Measurements from ENCODE around the gene NRG2. TPM values are rescaled to one million over a fixed set of nuclear protein-coding genes. Genes with fewer than 3 reads are reported as not detected.

The NRG2 gene
- total and polyA plus RNA-seq, 5 donors, result 1.1 to 3.6 (median 1.8) TPM

GRCh38 chr5:139969318-139969717, 73.8 kb downstream of the NRG2 start:
- H3K27ac ChIP-seq (ENCODE audit: low read length), result no peak overlapping the region
- H3K9me3 ChIP-seq (ENCODE audit: control insufficient read depth, low read length), result no peaks in the 10 kb centered on the region
- no peaks in the 10 kb centered on the region for H3K27me3 ChIP-seq (ENCODE audit: control insufficient read depth, insufficient read depth)
- WGBS, result 80% methylated on average over 2 of the region's 2 CpGs
- ATAC-seq, result no peak
- no peak overlapping the region for H3K4me3 ChIP-seq (ENCODE audit: low read length)
- DNase-seq, result no peak
- H3K4me1 ChIP-seq (ENCODE audit: control insufficient read depth, insufficient read depth, low read length), result peaks cover 3% of the 10 kb centered on the region
- intact Hi-C loops (cut with DNase I), result loop anchor here in 3 of 4 donors (2.0 to 5.0 kb wide), 3 partner anchors 107 to 183 kb away; no protein-coding TSS in a partner anchor

DNA sequence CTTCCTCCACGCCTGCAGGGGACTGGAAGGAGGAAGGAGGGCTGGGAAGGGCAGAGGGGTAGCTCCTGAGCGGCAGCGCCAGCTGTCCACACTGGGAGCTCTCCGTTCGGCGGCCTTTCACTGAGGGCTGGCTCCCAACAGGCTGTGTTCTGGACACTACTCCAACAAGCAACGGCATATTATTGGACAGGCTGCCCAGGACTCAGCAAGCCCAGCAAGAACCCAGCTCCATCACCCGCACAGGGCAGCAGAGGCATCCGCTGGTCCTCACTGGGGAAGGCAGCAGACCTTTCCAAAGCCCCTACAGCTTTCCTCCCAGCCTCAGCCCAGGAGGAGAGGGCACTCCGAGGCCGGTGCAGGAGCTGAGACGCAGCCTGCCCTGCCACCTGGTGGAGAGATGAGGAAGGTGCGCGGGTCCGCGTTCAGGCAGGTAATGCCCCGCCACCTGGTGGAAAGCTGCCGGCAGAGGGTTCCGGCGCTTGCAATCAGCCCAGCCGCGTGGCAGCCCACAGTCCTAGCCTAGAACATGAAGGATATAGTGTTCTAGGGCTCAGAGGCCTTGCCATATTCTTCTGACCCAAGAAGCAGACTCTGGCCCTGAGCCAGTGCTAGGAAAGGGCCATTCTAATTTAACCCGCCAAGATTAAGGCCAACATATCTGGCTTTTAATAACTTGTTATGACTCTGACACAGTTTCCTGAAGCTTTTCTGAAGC, 74.4 kb downstream of the NRG2 start:
- no peak overlapping the region for H3K27ac ChIP-seq (ENCODE audit: low read length)
- peaks cover 3% of the 10 kb centered on the region for H3K4me1 ChIP-seq (ENCODE audit: control insufficient read depth, insufficient read depth, low read length)
- DNase-seq, result peak; percentile 82 to 95 (median 94)
- WGBS, result 23% methylated on average over 23 of the region's 23 CpGs
- no peaks in the 10 kb centered on the region for H3K27me3 ChIP-seq (ENCODE audit: control insufficient read depth, insufficient read depth)
- intact Hi-C loops (cut with DNase I), result loop anchor here in 3 of 4 donors (2.0 to 5.0 kb wide), 3 partner anchors 106 to 182 kb away; no protein-coding TSS in a partner anchor
- ATAC-seq, result peak; percentile 94 to 95
- H3K9me3 ChIP-seq (ENCODE audit: control insufficient read depth, low read length), result no peaks in the 10 kb centered on the region
- no peak overlapping the region for H3K4me3 ChIP-seq (ENCODE audit: low read length)

- H3K27me3 ChIP-seq (ENCODE audit: control insufficient read depth, insufficient read depth), result no peaks in the 10 kb centered on the region
- 96% methylated on average over 8 of the region's 8 CpGs for WGBS
Observed at GRCh38 chr5:139967353-139967752, 75.7 kb downstream of the NRG2 start.

DNA sequence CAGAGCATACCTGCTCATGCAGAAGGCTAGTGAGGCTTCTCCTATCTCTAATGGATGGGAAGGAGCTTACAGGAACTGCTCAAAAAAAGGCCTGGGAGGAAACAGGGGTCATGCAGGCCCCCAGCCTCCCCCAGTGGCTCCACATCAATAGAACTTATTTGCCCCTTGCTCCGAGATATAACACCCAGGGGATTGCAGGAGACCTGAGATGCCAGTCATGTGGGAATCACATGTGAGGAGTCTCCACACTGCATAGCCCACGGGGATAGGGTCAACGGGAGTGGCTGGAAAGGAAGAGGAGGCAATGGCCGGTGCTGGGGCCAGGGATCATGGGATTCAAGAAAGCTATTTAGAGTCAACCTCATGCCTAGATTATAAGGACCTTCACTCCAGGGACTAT, 76.2 kb downstream of the NRG2 start:
- Histone ChIP-seq H3K4me3 (ENCODE audit: low read length) (no peak overlapping the region), H3K27ac (ENCODE audit: low read length) (no peak overlapping the region), H3K27me3 (ENCODE audit: control insufficient read depth, insufficient read depth) (no peaks in the 10 kb centered on the region), H3K4me1 (ENCODE audit: control insufficient read depth, insufficient read depth, low read length) (peaks cover 3% of the 10 kb centered on the region), H3K9me3 (ENCODE audit: control insufficient read depth, low read length) (no peaks in the 10 kb centered on the region)
- ATAC-seq, result no peak
- 86% methylated on average over 4 of the region's 4 CpGs for WGBS
- DNase-seq, result no peak
- intact Hi-C loops (cut with DNase I), result loop anchor here in 1 of 4 donors (5.0 kb wide), 1 partner anchor 105 kb away; no protein-coding TSS in a partner anchor

More at GRCh38 chr5:139967353-139967752, 75.7 kb downstream of the NRG2 start:
- Histone ChIP-seq H3K4me3 (ENCODE audit: low read length) (no peak overlapping the region), H3K27ac (ENCODE audit: low read length) (no peak overlapping the region), H3K4me1 (ENCODE audit: control insufficient read depth, insufficient read depth, low read length) (peaks cover 3% of the 10 kb centered on the region), H3K9me3 (ENCODE audit: control insufficient read depth, low read length) (no peaks in the 10 kb centered on the region)
- intact Hi-C loops (cut with DNase I), result loop anchor here in 1 of 4 donors (5.0 kb wide), 1 partner anchor 105 kb away; no protein-coding TSS in a partner anchor
- DNase-seq (no peak), ATAC-seq (no peak)

DNA sequence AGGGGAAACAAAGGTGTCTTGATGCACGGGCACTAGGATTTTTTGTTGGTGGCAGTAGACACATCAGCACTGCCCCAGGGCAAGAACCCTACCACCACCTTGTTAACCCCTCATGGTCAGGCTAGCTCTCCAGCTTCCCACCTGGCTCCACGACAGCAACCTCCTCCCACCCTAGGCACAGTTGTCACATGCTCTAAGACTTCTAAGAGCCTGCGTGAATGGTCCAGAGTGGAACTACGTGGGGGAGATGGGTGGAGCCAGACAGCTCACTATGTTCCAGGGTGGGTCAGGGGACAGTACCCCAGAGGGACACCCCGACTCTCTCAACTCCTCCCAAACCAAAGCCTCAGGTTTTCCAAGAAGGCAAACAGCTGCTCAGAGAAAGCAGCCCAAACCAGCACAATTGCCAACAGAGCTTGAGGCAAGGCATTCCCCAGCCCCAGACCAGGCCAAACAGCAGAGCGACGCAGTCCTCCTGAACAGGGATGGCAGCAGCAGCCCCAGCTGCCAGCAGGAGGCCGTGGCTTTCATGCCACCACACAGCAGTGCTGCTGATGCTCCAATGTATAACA, 78.0 kb downstream of the NRG2 start:
- Histone ChIP-seq H3K27ac (ENCODE audit: low read length) (no peak overlapping the region), H3K9me3 (ENCODE audit: control insufficient read depth, low read length) (no peaks in the 10 kb centered on the region), H3K4me1 (ENCODE audit: control insufficient read depth, insufficient read depth, low read length) (peaks cover 3% of the 10 kb centered on the region), H3K27me3 (ENCODE audit: control insufficient read depth, insufficient read depth) (no peaks in the 10 kb centered on the region), H3K4me3 (ENCODE audit: low read length) (no peak overlapping the region)
- ATAC-seq (no peak), DNase-seq (peak in 1 of 3 donors; percentile 38)
- intact Hi-C loops (cut with DNase I), result loop anchor here in 2 of 4 donors (2.0 to 5.0 kb wide), 2 partner anchors 103 to 178 kb away; no protein-coding TSS in a partner anchor
- WGBS, result 80% methylated on average over 8 of the region's 8 CpGs

DNA sequence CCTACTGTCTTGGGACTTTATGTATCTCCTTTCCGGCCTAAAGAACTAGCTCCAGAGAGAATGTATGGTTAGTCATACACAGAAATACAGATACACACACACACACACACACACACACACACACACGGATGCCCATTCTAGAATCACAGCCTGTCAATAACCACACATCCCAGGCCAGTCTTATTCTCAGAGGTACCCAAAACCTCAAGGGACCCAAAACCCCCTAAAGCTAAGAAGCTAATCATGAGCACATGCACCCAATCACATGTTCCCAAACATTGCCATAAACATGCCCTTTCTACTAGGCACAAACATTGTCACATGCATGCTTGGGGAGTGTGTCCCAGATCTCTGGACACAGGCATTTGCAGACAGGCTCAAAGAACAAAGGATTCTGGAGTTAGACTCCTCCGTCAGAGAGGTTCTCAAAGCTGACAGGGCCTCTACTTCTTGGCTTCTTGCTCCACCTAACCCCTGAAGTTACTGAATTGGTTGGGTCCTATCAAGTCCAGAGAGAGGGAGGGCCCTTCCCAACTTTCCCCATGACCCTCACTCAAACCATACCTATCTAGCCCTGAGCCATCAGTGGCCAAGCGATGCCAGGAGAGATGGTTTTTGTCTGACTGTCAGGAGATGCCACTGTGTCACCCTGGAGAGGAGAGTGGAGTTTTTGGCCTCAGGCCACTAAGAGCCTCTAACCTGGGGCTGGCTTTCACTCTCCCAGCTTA, 78.7 kb downstream of the NRG2 start:
- DNase-seq (no peak), ATAC-seq (no peak)
- WGBS, result 85% methylated on average over 4 of the region's 4 CpGs
- intact Hi-C loops (cut with DNase I), result loop anchor here in 1 of 4 donors (2.0 kb wide), 1 partner anchor 178 kb away; no protein-coding TSS in a partner anchor
- Histone ChIP-seq H3K27me3 (ENCODE audit: control insufficient read depth, insufficient read depth) (no peaks in the 10 kb centered on the region), H3K9me3 (ENCODE audit: control insufficient read depth, low read length) (no peaks in the 10 kb centered on the region), H3K4me1 (ENCODE audit: control insufficient read depth, insufficient read depth, low read length) (peaks cover 3% of the 10 kb centered on the region), H3K4me3 (ENCODE audit: low read length) (no peak overlapping the region), H3K27ac (ENCODE audit: low read length) (no peak overlapping the region)

DNA sequence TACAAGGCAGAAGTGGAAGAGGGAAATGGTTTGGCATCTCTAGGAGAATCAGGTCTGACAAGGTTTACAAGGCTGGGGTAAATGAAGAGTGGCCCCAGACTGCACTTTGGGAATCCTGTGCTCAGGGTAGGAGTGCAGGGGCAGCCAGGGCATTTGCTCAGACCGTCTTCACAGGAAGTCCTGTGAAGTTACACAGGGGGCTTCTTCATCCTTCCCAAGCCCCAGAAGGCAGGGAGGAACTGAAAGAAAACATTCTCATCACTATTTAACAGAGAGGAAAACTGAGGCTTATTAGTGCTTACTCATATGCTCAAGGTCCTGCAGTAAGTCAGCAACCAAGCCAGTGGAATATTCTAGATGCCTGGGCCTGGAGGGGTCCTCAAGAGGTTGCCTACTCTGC, 80.7 kb downstream of the NRG2 start:
- Histone ChIP-seq H3K4me3 (ENCODE audit: low read length) (no peak overlapping the region), H3K4me1 (ENCODE audit: control insufficient read depth, insufficient read depth, low read length) (peaks cover 3% of the 10 kb centered on the region), H3K27ac (ENCODE audit: low read length) (no peak overlapping the region), H3K27me3 (ENCODE audit: control insufficient read depth, insufficient read depth) (no peaks in the 10 kb centered on the region), H3K9me3 (ENCODE audit: control insufficient read depth, low read length) (no peaks in the 10 kb centered on the region)
- ATAC-seq, result no peak
- DNase-seq, result no peak
- 59% methylated on average over 1 of the region's 1 CpG for WGBS
- intact Hi-C loops (cut with DNase I), result no loop called here

GRCh38 chr5:139961435-139962157, 81.5 kb downstream of the NRG2 start:
- Histone ChIP-seq H3K9me3 (ENCODE audit: control insufficient read depth, low read length) (no peaks in the 10 kb centered on the region), H3K4me3 (ENCODE audit: low read length) (no peak overlapping the region), H3K27ac (ENCODE audit: low read length) (no peak overlapping the region), H3K27me3 (ENCODE audit: control insufficient read depth, insufficient read depth) (no peaks in the 10 kb centered on the region), H3K4me1 (ENCODE audit: control insufficient read depth, insufficient read depth, low read length) (peaks cover 3% of the 10 kb centered on the region)
- intact Hi-C loops (cut with DNase I), result no loop called here
- DNase-seq, result no peak
- no peak for ATAC-seq
- WGBS, result 55% methylated on average over 5 of the region's 5 CpGs

- Histone ChIP-seq H3K4me3 (ENCODE audit: low read length) (no peak overlapping the region), H3K27me3 (ENCODE audit: control insufficient read depth, insufficient read depth) (no peaks in the 10 kb centered on the region), H3K9me3 (ENCODE audit: control insufficient read depth, low read length) (no peaks in the 10 kb centered on the region), H3K27ac (ENCODE audit: low read length) (no peak overlapping the region), H3K4me1 (ENCODE audit: control insufficient read depth, insufficient read depth, low read length) (peaks cover 3% of the 10 kb centered on the region)
- ATAC-seq, result no peak
- WGBS, result 79% methylated on average over 9 of the region's 9 CpGs
- no peak for DNase-seq
- intact Hi-C loops (cut with DNase I), result no loop called here
Observed at GRCh38 chr5:139960723-139961383, 82.2 kb downstream of the NRG2 start.

GRCh38 chr5:139958432-139959148, 84.5 kb downstream of the NRG2 start:
- intact Hi-C loops (cut with DNase I), result no loop called here
- DNase-seq (no peak), ATAC-seq (no peak)
- Histone ChIP-seq H3K4me3 (ENCODE audit: low read length) (no peak overlapping the region), H3K4me1 (ENCODE audit: control insufficient read depth, insufficient read depth, low read length) (peaks cover 10% of the 10 kb centered on the region), H3K9me3 (ENCODE audit: control insufficient read depth, low read length) (no peaks in the 10 kb centered on the region), H3K27me3 (ENCODE audit: control insufficient read depth, insufficient read depth) (no peaks in the 10 kb centered on the region), H3K27ac (ENCODE audit: low read length) (no peak overlapping the region)
- WGBS, result 80% methylated on average over 4 of the region's 4 CpGs
